ENCODE measurements around the gene RMC1.
"Not testable (repeated sequence)": the region's sequence is repeated elsewhere in the genome, so short reads cannot be mapped to it uniquely, and the experiment has no call there.

Gene RMC1

GRCh38 chr18:23551978-23552377 lies 48.7 kb downstream of the RMC1 start:
- H3K36me3 Mint-ChIP-seq (ENCODE audit: low read depth): peaks cover 71% of the 10 kb centered on the region
- no peak overlapping the region for H3K27ac Mint-ChIP-seq
- H3K27me3 Mint-ChIP-seq: no peaks in the 10 kb centered on the region
- no peaks in the 10 kb centered on the region for H3K4me1 Mint-ChIP-seq (ENCODE audit: low read depth)
- H3K4me3 Mint-ChIP-seq: no peak overlapping the region
- H3K9me3 Mint-ChIP-seq: no peaks in the 10 kb centered on the region

- no peaks in the 10 kb centered on the region for H3K9me3 Mint-ChIP-seq
- H3K27me3 Mint-ChIP-seq: no peaks in the 10 kb centered on the region
- H3K27ac Mint-ChIP-seq: no peak overlapping the region
- no peaks in the 10 kb centered on the region for H3K4me1 Mint-ChIP-seq (ENCODE audit: low read depth)
- no peak overlapping the region for H3K4me3 Mint-ChIP-seq
- H3K36me3 Mint-ChIP-seq (ENCODE audit: low read depth): peaks cover 69% of the 10 kb centered on the region
Observed at GRCh38 chr18:23552505-23552904, 49.2 kb downstream of the RMC1 start.

GRCh38 chr18:23553887-23554286 lies 50.6 kb downstream of the RMC1 start:
- Mint-ChIP-seq H3K4me3 (no peak overlapping the region), H3K4me1 (ENCODE audit: low read depth) (no peaks in the 10 kb centered on the region), H3K27me3 (no peaks in the 10 kb centered on the region), H3K9me3 (no peaks in the 10 kb centered on the region), H3K27ac (no peak overlapping the region), H3K36me3 (ENCODE audit: low read depth) (peaks cover 70% of the 10 kb centered on the region)

GRCh38 chr18:23556145-23556780 lies 53.0 kb downstream of the RMC1 start:
- no peak overlapping the region for H3K27ac Mint-ChIP-seq
- no peaks in the 10 kb centered on the region for H3K4me1 Mint-ChIP-seq (ENCODE audit: low read depth)
- H3K27me3 Mint-ChIP-seq: no peaks in the 10 kb centered on the region
- H3K4me3 Mint-ChIP-seq: no peak overlapping the region
- no peaks in the 10 kb centered on the region for H3K9me3 Mint-ChIP-seq
- peaks cover 73% of the 10 kb centered on the region for H3K36me3 Mint-ChIP-seq (ENCODE audit: low read depth)

DNA sequence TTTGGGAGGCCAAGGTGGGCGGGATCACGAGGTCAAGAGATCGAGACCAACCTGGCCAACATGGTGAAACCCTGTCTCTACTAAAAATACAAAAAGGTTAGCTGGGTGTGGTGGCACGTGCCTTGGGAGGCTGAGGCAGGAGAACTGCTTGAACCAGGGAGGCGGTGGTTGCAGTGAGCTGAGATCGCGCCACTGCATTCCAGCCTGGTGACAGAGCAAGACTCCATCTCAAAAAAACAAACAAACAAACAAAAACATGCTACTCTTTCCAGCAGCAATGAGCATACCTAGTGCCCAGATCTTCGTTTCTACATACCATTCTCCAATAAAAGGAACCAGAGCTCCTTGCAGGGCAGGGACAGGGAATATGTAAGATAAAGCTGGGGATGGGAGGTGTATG lies 54.2 kb downstream of the RMC1 start:
- H3K4me3 Mint-ChIP-seq; H3K27ac Mint-ChIP-seq; H3K27me3 Mint-ChIP-seq; H3K4me1 Mint-ChIP-seq (ENCODE audit: low read depth); H3K9me3 Mint-ChIP-seq: not testable (repeated sequence)
- peaks cover 70% of the 10 kb centered on the region for H3K36me3 Mint-ChIP-seq (ENCODE audit: low read depth)

DNA sequence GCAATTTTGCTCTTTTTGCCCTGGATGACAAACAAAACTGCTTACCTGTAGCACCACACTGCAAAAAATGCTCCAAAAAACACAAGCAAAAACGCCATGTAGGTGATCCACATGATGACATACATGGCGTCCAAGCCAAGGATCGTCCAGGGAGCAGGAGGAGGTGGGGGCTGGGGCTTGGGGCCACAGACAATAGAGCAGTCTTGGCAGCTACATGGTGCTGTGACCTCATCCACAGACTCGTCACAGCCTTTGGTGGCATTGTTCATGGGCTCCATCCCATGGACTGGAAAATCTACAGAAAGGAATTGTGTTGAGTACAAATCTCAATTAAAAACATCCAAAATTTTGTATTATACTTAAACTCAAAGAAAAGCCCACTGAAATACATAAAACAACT lies 56.9 kb downstream of the RMC1 start:
- Mint-ChIP-seq H3K4me3 (no peak overlapping the region), H3K4me1 (ENCODE audit: low read depth) (peaks cover 20% of the 10 kb centered on the region), H3K36me3 (ENCODE audit: low read depth) (peaks cover 63% of the 10 kb centered on the region), H3K27me3 (no peaks in the 10 kb centered on the region), H3K9me3 (no peaks in the 10 kb centered on the region), H3K27ac (no peak overlapping the region)

GRCh38 chr18:23563377-23564043 lies 60.2 kb downstream of the RMC1 start:
- no peak overlapping the region for H3K27ac Mint-ChIP-seq
- no peak overlapping the region for H3K4me3 Mint-ChIP-seq
- no peaks in the 10 kb centered on the region for H3K27me3 Mint-ChIP-seq
- peaks cover 20% of the 10 kb centered on the region for H3K4me1 Mint-ChIP-seq (ENCODE audit: low read depth)
- H3K9me3 Mint-ChIP-seq: no peaks in the 10 kb centered on the region
- H3K36me3 Mint-ChIP-seq (ENCODE audit: low read depth): peaks cover 63% of the 10 kb centered on the region

- H3K4me1 Mint-ChIP-seq (ENCODE audit: low read depth): peaks cover 28% of the 10 kb centered on the region
- H3K4me3 Mint-ChIP-seq: no peak overlapping the region
- no peak overlapping the region for H3K27ac Mint-ChIP-seq
- H3K36me3 Mint-ChIP-seq (ENCODE audit: low read depth): peaks cover 72% of the 10 kb centered on the region
- no peaks in the 10 kb centered on the region for H3K27me3 Mint-ChIP-seq
- H3K9me3 Mint-ChIP-seq: no peaks in the 10 kb centered on the region
Observed at GRCh38 chr18:23565916-23566547, 62.7 kb downstream of the RMC1 start.

DNA sequence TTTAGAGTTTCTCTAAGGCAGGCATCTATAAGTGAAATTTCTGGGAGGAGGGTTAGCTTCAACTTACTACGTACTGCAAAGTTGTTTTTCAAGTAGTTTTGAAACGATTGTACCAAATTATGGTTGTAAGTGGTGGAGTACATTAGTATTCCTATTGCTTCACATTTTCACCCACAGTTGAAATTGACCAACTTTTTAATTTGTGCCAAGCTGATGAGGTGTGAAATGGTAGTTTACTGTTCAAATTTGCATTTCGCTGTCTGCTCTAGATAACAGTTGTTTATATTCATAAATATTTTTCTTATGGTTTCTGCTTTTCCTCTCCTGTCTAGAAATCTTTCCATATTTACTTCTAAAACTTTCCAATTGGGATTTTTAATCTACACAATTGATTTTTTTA lies 64.4 kb downstream of the RMC1 start:
- H3K4me1 Mint-ChIP-seq (ENCODE audit: low read depth): peaks cover 34% of the 10 kb centered on the region
- no peaks in the 10 kb centered on the region for H3K9me3 Mint-ChIP-seq
- no peak overlapping the region for H3K4me3 Mint-ChIP-seq
- no peak overlapping the region for H3K27ac Mint-ChIP-seq
- H3K36me3 Mint-ChIP-seq (ENCODE audit: low read depth): peaks cover 61% of the 10 kb centered on the region
- H3K27me3 Mint-ChIP-seq: no peaks in the 10 kb centered on the region

- Mint-ChIP-seq H3K27me3 (no peaks in the 10 kb centered on the region), H3K4me1 (ENCODE audit: low read depth) (peaks cover 35% of the 10 kb centered on the region), H3K27ac (no peak overlapping the region), H3K4me3 (no peak overlapping the region), H3K36me3 (ENCODE audit: low read depth) (peaks cover 65% of the 10 kb centered on the region), H3K9me3 (no peaks in the 10 kb centered on the region)
Observed at GRCh38 chr18:23568281-23569138, 65.2 kb downstream of the RMC1 start.

- Mint-ChIP-seq H3K4me3 (no peak overlapping the region), H3K36me3 (ENCODE audit: low read depth) (peaks cover 67% of the 10 kb centered on the region)
Observed at GRCh38 chr18:23569299-23570063, 66.2 kb downstream of the RMC1 start.

GRCh38 chr18:23570912-23571504 lies 67.7 kb downstream of the RMC1 start:
- Mint-ChIP-seq H3K9me3 (no peaks in the 10 kb centered on the region), H3K4me3 (no peak overlapping the region), H3K4me1 (ENCODE audit: low read depth) (peaks cover 43% of the 10 kb centered on the region), H3K36me3 (ENCODE audit: low read depth) (peaks cover 57% of the 10 kb centered on the region), H3K27ac (no peak overlapping the region), H3K27me3 (no peaks in the 10 kb centered on the region)

More at GRCh38 chr18:23569299-23570063, 66.2 kb downstream of the RMC1 start:
- H3K4me1 Mint-ChIP-seq (ENCODE audit: low read depth): peaks cover 35% of the 10 kb centered on the region
- H3K27ac Mint-ChIP-seq: no peak overlapping the region
- no peaks in the 10 kb centered on the region for H3K27me3 Mint-ChIP-seq
- no peaks in the 10 kb centered on the region for H3K9me3 Mint-ChIP-seq

GRCh38 chr18:23572012-23572411 lies 68.7 kb downstream of the RMC1 start:
- Mint-ChIP-seq H3K9me3 (no peaks in the 10 kb centered on the region), H3K36me3 (ENCODE audit: low read depth) (peaks cover 56% of the 10 kb centered on the region), H3K4me3 (no peak overlapping the region), H3K27ac (no peak overlapping the region), H3K4me1 (ENCODE audit: low read depth) (peaks cover 43% of the 10 kb centered on the region), H3K27me3 (no peaks in the 10 kb centered on the region)

GRCh38 chr18:23572570-23572969 lies 69.3 kb downstream of the RMC1 start:
- H3K4me1 Mint-ChIP-seq (ENCODE audit: low read depth): peaks cover 43% of the 10 kb centered on the region
- no peak overlapping the region for H3K27ac Mint-ChIP-seq
- H3K4me3 Mint-ChIP-seq: no peak overlapping the region

More at GRCh38 chr18:23572570-23572969, 69.3 kb downstream of the RMC1 start:
- Mint-ChIP-seq H3K27me3 (no peaks in the 10 kb centered on the region), H3K9me3 (no peaks in the 10 kb centered on the region), H3K36me3 (ENCODE audit: low read depth) (peaks cover 51% of the 10 kb centered on the region)

All from stimulated activated naive CD8-positive, alpha-beta T cell treated with anti-CD3 and anti-CD28 coated beads, Interleukin-15, Interleukin-2, amounts not matched to agents 100 ng/mL and 50 ng/mL, for 24 hours (primary cell).